ENCODE measurements around the gene PDCD2L. TPM values are rescaled to one million over a fixed set of nuclear protein-coding genes. Genes with fewer than 3 reads are reported as not detected.

Gene PDCD2L
- total and polyA plus RNA-seq, 9 of the 15 experiments (the other 6 are each of a cell fraction or from before 2014, with no cell fraction given), result 12.1 to 68.5 (median 56.3) TPM

DNA sequence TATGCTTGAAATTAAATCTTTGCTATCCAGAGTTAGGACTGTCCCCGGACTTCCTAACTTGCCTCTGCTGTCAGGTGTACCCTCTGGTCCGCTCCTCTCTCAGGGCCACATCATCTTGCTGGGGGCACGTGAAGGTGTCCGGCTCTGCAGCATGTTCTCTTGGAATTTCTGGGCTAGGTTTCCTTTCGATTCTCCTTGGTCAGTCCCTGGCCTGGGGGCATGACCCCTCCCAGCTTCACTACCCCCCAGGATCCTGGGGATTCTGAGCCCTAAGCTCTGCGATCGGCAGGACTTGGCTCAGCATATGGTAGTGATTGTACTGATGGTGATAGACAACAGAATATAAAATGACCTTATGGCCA lies 44.3 kb upstream of the PDCD2L start (continued):
- TF ChIP-seq, protein P1, sequence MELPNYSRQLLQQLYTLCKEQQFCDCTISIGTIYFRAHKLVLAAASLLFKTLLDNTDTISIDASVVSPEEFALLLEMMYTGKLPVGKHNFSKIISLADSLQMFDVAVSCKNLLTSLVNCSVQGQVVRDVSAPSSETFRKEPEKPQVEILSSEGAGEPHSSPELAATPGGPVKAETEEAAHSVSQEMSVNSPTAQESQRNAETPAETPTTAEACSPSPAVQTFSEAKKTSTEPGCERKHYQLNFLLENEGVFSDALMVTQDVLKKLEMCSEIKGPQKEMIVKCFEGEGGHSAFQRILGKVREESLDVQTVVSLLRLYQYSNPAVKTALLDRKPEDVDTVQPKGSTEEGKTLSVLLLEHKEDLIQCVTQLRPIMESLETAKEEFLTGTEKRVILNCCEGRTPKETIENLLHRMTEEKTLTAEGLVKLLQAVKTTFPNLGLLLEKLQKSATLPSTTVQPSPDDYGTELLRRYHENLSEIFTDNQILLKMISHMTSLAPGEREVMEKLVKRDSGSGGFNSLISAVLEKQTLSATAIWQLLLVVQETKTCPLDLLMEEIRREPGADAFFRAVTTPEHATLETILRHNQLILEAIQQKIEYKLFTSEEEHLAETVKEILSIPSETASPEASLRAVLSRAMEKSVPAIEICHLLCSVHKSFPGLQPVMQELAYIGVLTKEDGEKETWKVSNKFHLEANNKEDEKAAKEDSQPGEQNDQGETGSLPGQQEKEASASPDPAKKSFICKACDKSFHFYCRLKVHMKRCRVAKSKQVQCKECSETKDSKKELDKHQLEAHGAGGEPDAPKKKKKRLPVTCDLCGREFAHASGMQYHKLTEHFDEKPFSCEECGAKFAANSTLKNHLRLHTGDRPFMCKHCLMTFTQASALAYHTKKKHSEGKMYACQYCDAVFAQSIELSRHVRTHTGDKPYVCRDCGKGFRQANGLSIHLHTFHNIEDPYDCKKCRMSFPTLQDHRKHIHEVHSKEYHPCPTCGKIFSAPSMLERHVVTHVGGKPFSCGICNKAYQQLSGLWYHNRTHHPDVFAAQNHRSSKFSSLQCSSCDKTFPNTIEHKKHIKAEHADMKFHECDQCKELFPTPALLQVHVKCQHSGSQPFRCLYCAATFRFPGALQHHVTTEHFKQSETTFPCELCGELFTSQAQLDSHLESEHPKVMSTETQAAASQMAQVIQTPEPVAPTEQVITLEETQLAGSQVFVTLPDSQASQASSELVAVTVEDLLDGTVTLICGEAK (IDR thresholded peaks at IDR 0.05), result 0 out of 2 replicates have a peak, but pooled peaks have one; percentile 10
- TF ChIP-seq, protein P1 (CRISPR knock-in tag; IDR thresholded peaks at IDR 0.05), result no peak
- TF ChIP-seq HDGF (IDR thresholded peaks at IDR 0.05) (peak; percentile 4; the same call in 1 of the 2 replicates), SRF (CRISPR knock-in tag; IDR thresholded peaks at IDR 0.05) (no peak), ZNF165 (CRISPR knock-in tag; IDR thresholded peaks at IDR 0.05; ENCODE audit: borderline replicate concordance) (no peak), ZKSCAN3 (CRISPR knock-in tag; IDR thresholded peaks at IDR 0.05) (no peak), SIN3B (IDR thresholded peaks at IDR 0.05; ENCODE audit: low read depth) (no peak), KDM5B (IDR thresholded peaks at IDR 0.05; ENCODE audit: insufficient replicate concordance, low read depth, low read length) (peak; percentile 36), NBN (IDR thresholded peaks at IDR 0.05; ENCODE audit: low read depth) (no peak), TCF15 (CRISPR knock-in tag; IDR thresholded peaks at IDR 0.05) (no peak), KDM1A (IDR thresholded peaks at IDR 0.05) (no peak), CBFA2T3 (IDR thresholded peaks at IDR 0.05) (no peak), E2F5 (CRISPR knock-in tag; IDR thresholded peaks at IDR 0.05) (no peak), STAT5B (CRISPR knock-in tag; IDR thresholded peaks at IDR 0.05) (no peak), RBM34 (IDR thresholded peaks at IDR 0.05; ENCODE audit: borderline replicate concordance, insufficient read depth, low read length) (no peak), NCOA2 (IDR thresholded peaks at IDR 0.05; ENCODE audit: partially characterized antibody in 2 of 2) (no peak), L3MBTL2 (IDR thresholded peaks at IDR 0.05) (no peak), ZBTB49 (CRISPR knock-in tag; IDR thresholded peaks at IDR 0.05; ENCODE audit: borderline replicate concordance) (no peak)

Data from K562 (cell line).